HEK293 (cell line): Measurements from ENCODE around the gene BHLHA9.
A peak's percentile ranks its signal among the peaks of the same experiment; 100 is the strongest.

Experiments used
- CTCF ChIA-PET: fragments of 350-600 bp; formaldehyde crosslinking; extraction: SDS; loops from one replicate; lab custom pipeline; 2021; ENCODE audit warnings: antibody characterized with exemption; lab: Yijun Ruan, JAX
- POLR2A ChIA-PET: fragments of 300-600 bp; formaldehyde crosslinking; extraction: SDS; loops from one replicate; lab custom pipeline; 2020; ENCODE audit warnings: antibody characterized with exemption, inconsistent platforms; lab: Yijun Ruan, JAX
- H3K27ac ChIP-seq: fragments of 200-500 bp; sonication (Bioruptor generic); 2 replicates; pipeline ENCODE4 v1.5.1; 2014; ENCODE audit warnings: low read depth, low read length, control low read depth, inconsistent platforms; ENCODE audit errors: extremely low read depth
- H3K36me3 ChIP-seq, 2 experiments: fragments of 200-500 bp in 1 of 2; sonication (Bioruptor generic) in 1 of 2; 1 replicate in 1 of 2; 2 replicates in 1 of 2; pipeline ENCODE4 v1.5.1; 2014 to 2017; ENCODE audit warnings: inconsistent platforms in 2 of 2, low read length in 2 of 2; ENCODE audit not compliant: control insufficient read depth in 2 of 2, insufficient read depth in 1 of 2
- H3K4me1 ChIP-seq: fragments of 200-500 bp; sonication (Bioruptor generic); 2 replicates; pipeline ENCODE4 v1.5.1; 2014; ENCODE audit warnings: mild to moderate bottlenecking, low read length, inconsistent platforms; ENCODE audit not compliant: control insufficient read depth, insufficient read depth
- H3K4me3 ChIP-seq: 2 replicates; pipeline ENCODE4 v1.5.1; 2011; ENCODE audit warnings: low read depth, mild to moderate bottlenecking, control low read depth, low read length, moderate library complexity
- H3K9me3 ChIP-seq: fragments of 200-500 bp; sonication (Bioruptor generic); 2 replicates; pipeline ENCODE4 v1.5.1; 2014; ENCODE audit warnings: low read depth, low read length, inconsistent platforms; ENCODE audit not compliant: control insufficient read depth, insufficient read depth
- GLIS1 ChIP-seq: fragments of 450-650 bp; formaldehyde crosslinking; IDR thresholded peaks from 2 replicates; pipeline ENCODE4 v1.5.1; 2016; ENCODE audit warnings: missing biosample characterization, missing genetic modification characterization
- KLF16 ChIP-seq: fragments of 450-650 bp; formaldehyde crosslinking; IDR thresholded peaks from 2 replicates; pipeline ENCODE4 v1.5.1; 2017; ENCODE audit warnings: missing biosample characterization, missing genetic modification characterization
- KLF9 ChIP-seq: fragments of 450-650 bp; formaldehyde crosslinking; IDR thresholded peaks from 2 replicates; pipeline ENCODE4 v1.5.1; 2016; ENCODE audit warnings: missing biosample characterization, missing genetic modification characterization, low read depth
- PRDM1 ChIP-seq: fragments of 450-650 bp; formaldehyde crosslinking; IDR thresholded peaks from 2 replicates; pipeline ENCODE4; 2016; ENCODE audit warnings: missing biosample characterization, missing genetic modification characterization
- ZBTB7A ChIP-seq: fragments of 450-650 bp; formaldehyde crosslinking; IDR thresholded peaks from 2 replicates; pipeline ENCODE4 v1.5.1; 2016; ENCODE audit warnings: low read depth, missing biosample characterization, missing genetic modification characterization
- ZFP41 ChIP-seq: fragments of 450-650 bp; formaldehyde crosslinking; IDR thresholded peaks from 2 replicates; pipeline ENCODE4 v1.5.1; 2016; ENCODE audit warnings: missing biosample characterization, missing genetic modification characterization, borderline replicate concordance
- ZNF133 ChIP-seq: fragments of 450-650 bp; formaldehyde crosslinking; IDR thresholded peaks from 2 replicates; pipeline ENCODE4 v1.5.1; 2016; ENCODE audit warnings: missing biosample characterization, missing genetic modification characterization
- ZNF16 ChIP-seq: fragments of 450-650 bp; formaldehyde crosslinking; IDR thresholded peaks from 2 replicates; pipeline ENCODE4 v1.5.1; 2016; ENCODE audit warnings: low read depth, missing biosample characterization, missing genetic modification characterization
- ZNF324 ChIP-seq: fragments of 450-650 bp; formaldehyde crosslinking; IDR thresholded peaks from 2 replicates; pipeline ENCODE4 v1.5.1; 2016; ENCODE audit warnings: missing biosample characterization, missing genetic modification characterization
- ZNF433 ChIP-seq: fragments of 450-650 bp; formaldehyde crosslinking; IDR thresholded peaks from 2 replicates; pipeline ENCODE4 v1.5.1; 2016; ENCODE audit warnings: missing biosample characterization, missing genetic modification characterization, low read depth
- ZNF629 ChIP-seq: fragments of 450-650 bp; formaldehyde crosslinking; IDR thresholded peaks from 2 replicates; pipeline ENCODE4 v1.5.1; 2017; ENCODE audit warnings: missing biosample characterization, missing genetic modification characterization
- ZNF776 ChIP-seq: fragments of 450-650 bp; formaldehyde crosslinking; IDR thresholded peaks from 2 replicates; pipeline ENCODE4 v1.5.0; 2017; ENCODE audit warnings: missing biosample characterization, missing genetic modification characterization, borderline replicate concordance
- ZNF777 ChIP-seq: fragments of 450-650 bp; formaldehyde crosslinking; IDR thresholded peaks from 2 replicates; pipeline ENCODE4 v1.5.1; 2017; ENCODE audit warnings: missing biosample characterization, missing genetic modification characterization, borderline replicate concordance
- TF ChIP-seq, protein P1 (sequence below): fragments of 450-650 bp; formaldehyde crosslinking; IDR thresholded peaks from 2 replicates; pipeline ENCODE4 v1.5.1; 2016; ENCODE audit warnings: missing biosample characterization, missing genetic modification characterization, borderline replicate concordance
- TF ChIP-seq, protein P2 (sequence below): fragments of 450-650 bp; formaldehyde crosslinking; IDR thresholded peaks from 2 replicates; pipeline ENCODE4 v1.5.1; 2016; ENCODE audit warnings: missing biosample characterization, missing genetic modification characterization
- TF ChIP-seq, protein P3 (sequence below): fragments of 450-650 bp; formaldehyde crosslinking; IDR thresholded peaks from 2 replicates; pipeline ENCODE4 v1.5.0; 2017; ENCODE audit warnings: missing biosample characterization, missing genetic modification characterization, borderline replicate concordance
- TF ChIP-seq, protein P4 (sequence below): fragments of 450-650 bp; IDR thresholded peaks from 2 replicates; pipeline ENCODE4 v1.5.1; 2018; ENCODE audit warnings: missing biosample characterization, missing genetic modification characterization
- TF ChIP-seq, protein P5 (sequence below): IDR thresholded peaks from 2 replicates; pipeline ENCODE4 v1.6.1; 2011; ENCODE audit warnings: mild to moderate bottlenecking, low read depth, low read length, borderline replicate concordance

Gene BHLHA9

DNA sequence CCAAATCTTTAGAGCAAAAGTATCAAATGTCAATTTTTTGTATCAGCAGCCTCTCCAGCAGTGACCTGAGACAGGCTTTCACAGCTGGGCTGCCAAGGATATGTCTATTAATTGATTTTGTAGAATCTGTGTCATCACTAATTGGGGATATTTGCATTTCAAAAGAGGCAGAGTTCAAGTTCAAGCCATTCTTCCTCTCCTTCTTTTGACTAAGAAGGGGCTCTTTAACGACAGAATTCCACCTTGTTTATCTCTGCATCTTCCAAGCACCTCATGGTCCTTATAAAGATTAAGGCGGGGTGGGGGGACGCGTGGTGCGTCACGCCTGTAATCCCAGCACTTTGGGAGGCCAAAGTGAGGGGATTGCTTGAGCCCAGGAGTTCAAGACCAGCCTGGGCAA, 15.2 kb upstream of the BHLHA9 start:
- Histone ChIP-seq H3K36me3 (no peaks in the 10 kb centered on the region), H3K4me3 (no peak overlapping the region), H3K4me1 (peaks cover 8% of the 10 kb centered on the region)
- no peak for TF ChIP-seq ZNF133 (tag by site-specific recombination)
- no peak for TF ChIP-seq ZNF776 (tag by site-specific recombination)
- TF ChIP-seq, all 188 proteins: peak for 0
- Histone ChIP-seq H3K9me3 (no peaks in the 10 kb centered on the region), H3K27ac (no peak overlapping the region)
- CTCF ChIA-PET: interaction anchor here (0.6 to 1.5 kb wide), 3 partner anchors 24 to 278 kb away, joined by 3 to 4 read pairs (median 3); partner anchors contain the start of gene TRARG1
- POLR2A ChIA-PET: no interaction called here

DNA sequence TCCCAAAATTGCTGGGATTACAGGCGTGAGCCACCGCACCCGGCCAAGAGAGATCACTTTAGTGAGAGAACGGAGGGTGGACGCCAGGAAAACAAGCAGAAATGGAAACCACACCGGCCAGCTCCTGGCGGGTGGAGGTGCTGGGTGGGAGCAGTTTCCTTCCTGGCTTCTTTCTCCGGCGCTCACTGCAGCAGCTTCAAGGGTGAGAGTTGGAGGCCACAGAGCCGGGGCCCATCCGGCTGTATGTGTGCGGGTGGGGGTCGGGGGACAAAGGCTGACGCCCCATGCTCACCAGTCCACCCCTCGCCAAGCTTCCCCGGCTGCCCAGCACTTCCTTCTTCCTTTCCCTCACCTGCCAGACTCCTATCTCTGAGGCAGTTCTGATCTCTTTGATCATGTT, 13.5 kb upstream of the BHLHA9 start:
- H3K27ac ChIP-seq: no peak overlapping the region
- H3K36me3 ChIP-seq: no peaks in the 10 kb centered on the region
- H3K9me3 ChIP-seq: no peaks in the 10 kb centered on the region
- H3K4me1 ChIP-seq: peaks cover 7% of the 10 kb centered on the region
- CTCF ChIA-PET: interaction anchor here (0.9 to 3.4 kb wide), 3 partner anchors 10 to 76 kb away, joined by 4 to 16 read pairs (median 5); no protein-coding TSS in a partner anchor
- no peak overlapping the region for H3K4me3 ChIP-seq
- no peak for TF ChIP-seq ZNF433 (tag by site-specific recombination)
- no peak for TF ChIP-seq KLF9 (tag by site-specific recombination)
- TF ChIP-seq ZFP41: no peak
- TF ChIP-seq, protein P1, sequence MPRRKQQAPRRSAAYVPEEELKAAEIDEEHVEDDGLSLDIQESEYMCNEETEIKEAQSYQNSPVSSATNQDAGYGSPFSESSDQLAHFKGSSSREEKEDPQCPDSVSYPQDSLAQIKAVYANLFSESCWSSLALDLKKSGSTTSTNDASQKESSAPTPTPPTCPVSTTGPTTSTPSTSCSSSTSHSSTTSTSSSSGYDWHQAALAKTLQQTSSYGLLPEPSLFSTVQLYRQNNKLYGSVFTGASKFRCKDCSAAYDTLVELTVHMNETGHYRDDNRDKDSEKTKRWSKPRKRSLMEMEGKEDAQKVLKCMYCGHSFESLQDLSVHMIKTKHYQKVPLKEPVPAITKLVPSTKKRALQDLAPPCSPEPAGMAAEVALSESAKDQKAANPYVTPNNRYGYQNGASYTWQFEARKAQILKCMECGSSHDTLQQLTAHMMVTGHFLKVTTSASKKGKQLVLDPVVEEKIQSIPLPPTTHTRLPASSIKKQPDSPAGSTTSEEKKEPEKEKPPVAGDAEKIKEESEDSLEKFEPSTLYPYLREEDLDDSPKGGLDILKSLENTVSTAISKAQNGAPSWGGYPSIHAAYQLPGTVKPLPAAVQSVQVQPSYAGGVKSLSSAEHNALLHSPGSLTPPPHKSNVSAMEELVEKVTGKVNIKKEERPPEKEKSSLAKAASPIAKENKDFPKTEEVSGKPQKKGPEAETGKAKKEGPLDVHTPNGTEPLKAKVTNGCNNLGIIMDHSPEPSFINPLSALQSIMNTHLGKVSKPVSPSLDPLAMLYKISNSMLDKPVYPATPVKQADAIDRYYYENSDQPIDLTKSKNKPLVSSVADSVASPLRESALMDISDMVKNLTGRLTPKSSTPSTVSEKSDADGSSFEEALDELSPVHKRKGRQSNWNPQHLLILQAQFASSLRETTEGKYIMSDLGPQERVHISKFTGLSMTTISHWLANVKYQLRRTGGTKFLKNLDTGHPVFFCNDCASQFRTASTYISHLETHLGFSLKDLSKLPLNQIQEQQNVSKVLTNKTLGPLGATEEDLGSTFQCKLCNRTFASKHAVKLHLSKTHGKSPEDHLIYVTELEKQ (tag by site-specific recombination): no peak
- no peak for TF ChIP-seq ZNF777 (tag by site-specific recombination)
- TF ChIP-seq PRDM1 (tag by site-specific recombination): no peak
- no peak for TF ChIP-seq ZNF629
- TF ChIP-seq ZBTB7A (tag by site-specific recombination): no peak
- TF ChIP-seq ZNF324 (tag by site-specific recombination): no peak
- TF ChIP-seq, protein P2, sequence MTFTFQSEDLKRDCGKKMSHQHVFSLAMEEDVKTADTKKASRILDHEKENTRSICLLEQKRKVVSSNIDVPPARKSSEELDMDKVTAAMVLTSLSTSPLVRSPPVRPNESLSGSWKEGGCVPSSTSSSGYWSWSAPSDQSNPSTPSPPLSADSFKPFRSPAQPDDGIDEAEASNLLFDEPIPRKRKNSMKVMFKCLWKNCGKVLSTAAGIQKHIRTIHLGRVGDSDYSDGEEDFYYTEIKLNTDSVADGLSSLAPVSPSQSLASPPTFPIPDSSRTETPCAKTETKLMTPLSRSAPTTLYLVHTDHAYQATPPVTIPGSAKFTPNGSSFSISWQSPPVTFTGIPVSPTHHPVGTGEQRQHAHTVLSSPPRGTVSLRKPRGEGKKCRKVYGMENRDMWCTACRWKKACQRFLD: no peak
- no peak for TF ChIP-seq ZNF16 (tag by site-specific recombination)
- TF ChIP-seq, all 188 proteins: peak for 0
- POLR2A ChIA-PET: interaction anchor here (0.7 kb wide), 1 partner anchor 423 kb away, joined by 6 read pairs; no protein-coding TSS in a partner anchor

DNA sequence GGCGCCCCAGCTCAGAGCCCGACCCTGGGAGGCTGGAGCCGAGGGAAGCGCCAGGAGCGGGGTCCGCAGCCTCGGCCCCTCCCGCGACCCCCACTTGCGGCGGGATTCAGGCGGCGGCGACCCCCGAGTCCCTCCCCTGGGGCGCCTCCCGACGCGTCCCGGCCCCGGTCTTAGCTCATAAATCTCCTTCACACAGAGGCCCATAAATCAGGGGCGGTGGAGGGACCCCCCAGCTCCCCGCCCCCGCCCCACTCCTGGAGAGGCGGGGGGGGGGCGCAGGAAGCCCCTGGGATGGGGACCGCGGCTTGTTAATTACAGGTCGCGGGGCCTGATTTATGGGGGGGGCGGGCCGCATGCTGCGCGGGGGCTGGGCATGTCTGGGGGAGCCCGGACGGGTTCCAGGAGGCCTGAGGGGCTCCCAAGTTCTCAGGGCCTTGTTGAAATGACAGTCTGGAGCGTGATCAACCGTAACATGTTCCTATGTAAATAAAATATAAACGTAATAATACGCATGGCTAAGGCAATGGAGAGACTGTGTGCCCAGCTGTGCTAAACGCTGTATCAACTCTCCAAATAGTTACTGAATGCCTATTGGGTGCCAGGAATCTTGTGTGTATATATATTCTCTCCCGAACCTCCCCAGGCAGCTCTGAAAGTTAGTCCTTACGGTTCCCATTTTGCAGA, 10.0 kb upstream of the BHLHA9 start:
- Histone ChIP-seq H3K9me3 (no peaks in the 10 kb centered on the region), H3K4me3 (peak overlapping the region; percentile 50), H3K4me1 (peaks cover 2% of the 10 kb centered on the region; the same call in 1 of the 2 replicates), H3K27ac (peak overlapping the region; percentile 73; the same call in 1 of the 2 replicates), H3K36me3 (no peaks in the 10 kb centered on the region)
- POLR2A ChIA-PET: interaction anchor here (0.7 to 1.5 kb wide), 6 partner anchors 30 to 368 kb away, joined by 3 to 5 read pairs (median 4); partner anchors contain the start of gene SLC43A2
- CTCF ChIA-PET: interaction anchor here (0.6 to 2.3 kb wide), 11 partner anchors 20 to 256 kb away, joined by 3 to 24 read pairs (median 4); partner anchors contain the start of gene INPP5K
- TF ChIP-seq, protein P3, sequence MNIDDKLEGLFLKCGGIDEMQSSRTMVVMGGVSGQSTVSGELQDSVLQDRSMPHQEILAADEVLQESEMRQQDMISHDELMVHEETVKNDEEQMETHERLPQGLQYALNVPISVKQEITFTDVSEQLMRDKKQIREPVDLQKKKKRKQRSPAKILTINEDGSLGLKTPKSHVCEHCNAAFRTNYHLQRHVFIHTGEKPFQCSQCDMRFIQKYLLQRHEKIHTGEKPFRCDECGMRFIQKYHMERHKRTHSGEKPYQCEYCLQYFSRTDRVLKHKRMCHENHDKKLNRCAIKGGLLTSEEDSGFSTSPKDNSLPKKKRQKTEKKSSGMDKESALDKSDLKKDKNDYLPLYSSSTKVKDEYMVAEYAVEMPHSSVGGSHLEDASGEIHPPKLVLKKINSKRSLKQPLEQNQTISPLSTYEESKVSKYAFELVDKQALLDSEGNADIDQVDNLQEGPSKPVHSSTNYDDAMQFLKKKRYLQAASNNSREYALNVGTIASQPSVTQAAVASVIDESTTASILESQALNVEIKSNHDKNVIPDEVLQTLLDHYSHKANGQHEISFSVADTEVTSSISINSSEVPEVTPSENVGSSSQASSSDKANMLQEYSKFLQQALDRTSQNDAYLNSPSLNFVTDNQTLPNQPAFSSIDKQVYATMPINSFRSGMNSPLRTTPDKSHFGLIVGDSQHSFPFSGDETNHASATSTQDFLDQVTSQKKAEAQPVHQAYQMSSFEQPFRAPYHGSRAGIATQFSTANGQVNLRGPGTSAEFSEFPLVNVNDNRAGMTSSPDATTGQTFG: no peak
- TF ChIP-seq, protein P4, sequence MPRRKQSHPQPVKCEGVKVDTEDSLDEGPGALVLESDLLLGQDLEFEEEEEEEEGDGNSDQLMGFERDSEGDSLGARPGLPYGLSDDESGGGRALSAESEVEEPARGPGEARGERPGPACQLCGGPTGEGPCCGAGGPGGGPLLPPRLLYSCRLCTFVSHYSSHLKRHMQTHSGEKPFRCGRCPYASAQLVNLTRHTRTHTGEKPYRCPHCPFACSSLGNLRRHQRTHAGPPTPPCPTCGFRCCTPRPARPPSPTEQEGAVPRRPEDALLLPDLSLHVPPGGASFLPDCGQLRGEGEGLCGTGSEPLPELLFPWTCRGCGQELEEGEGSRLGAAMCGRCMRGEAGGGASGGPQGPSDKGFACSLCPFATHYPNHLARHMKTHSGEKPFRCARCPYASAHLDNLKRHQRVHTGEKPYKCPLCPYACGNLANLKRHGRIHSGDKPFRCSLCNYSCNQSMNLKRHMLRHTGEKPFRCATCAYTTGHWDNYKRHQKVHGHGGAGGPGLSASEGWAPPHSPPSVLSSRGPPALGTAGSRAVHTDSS: 0 out of 2 replicates have a peak, but pooled peaks have one; percentile 8
- TF ChIP-seq GLIS1 (tag by site-specific recombination) (peak; percentile 68), KLF16 (tag by site-specific recombination) (no peak)
- TF ChIP-seq, protein P5, sequence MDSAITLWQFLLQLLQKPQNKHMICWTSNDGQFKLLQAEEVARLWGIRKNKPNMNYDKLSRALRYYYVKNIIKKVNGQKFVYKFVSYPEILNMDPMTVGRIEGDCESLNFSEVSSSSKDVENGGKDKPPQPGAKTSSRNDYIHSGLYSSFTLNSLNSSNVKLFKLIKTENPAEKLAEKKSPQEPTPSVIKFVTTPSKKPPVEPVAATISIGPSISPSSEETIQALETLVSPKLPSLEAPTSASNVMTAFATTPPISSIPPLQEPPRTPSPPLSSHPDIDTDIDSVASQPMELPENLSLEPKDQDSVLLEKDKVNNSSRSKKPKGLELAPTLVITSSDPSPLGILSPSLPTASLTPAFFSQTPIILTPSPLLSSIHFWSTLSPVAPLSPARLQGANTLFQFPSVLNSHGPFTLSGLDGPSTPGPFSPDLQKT: no peak
